ENCODE measurements around the gene PANX1. TPM values are rescaled to one million over a fixed set of nuclear protein-coding genes. Genes with fewer than 3 reads are reported as not detected.
A peak's percentile ranks its signal among the peaks of the same experiment; 100 is the strongest.

The PANX1 gene
- polyA plus RNA-seq, 1 of the 3 experiments (the other 2 are of a cell fraction): 11.1 TPM

DNA sequence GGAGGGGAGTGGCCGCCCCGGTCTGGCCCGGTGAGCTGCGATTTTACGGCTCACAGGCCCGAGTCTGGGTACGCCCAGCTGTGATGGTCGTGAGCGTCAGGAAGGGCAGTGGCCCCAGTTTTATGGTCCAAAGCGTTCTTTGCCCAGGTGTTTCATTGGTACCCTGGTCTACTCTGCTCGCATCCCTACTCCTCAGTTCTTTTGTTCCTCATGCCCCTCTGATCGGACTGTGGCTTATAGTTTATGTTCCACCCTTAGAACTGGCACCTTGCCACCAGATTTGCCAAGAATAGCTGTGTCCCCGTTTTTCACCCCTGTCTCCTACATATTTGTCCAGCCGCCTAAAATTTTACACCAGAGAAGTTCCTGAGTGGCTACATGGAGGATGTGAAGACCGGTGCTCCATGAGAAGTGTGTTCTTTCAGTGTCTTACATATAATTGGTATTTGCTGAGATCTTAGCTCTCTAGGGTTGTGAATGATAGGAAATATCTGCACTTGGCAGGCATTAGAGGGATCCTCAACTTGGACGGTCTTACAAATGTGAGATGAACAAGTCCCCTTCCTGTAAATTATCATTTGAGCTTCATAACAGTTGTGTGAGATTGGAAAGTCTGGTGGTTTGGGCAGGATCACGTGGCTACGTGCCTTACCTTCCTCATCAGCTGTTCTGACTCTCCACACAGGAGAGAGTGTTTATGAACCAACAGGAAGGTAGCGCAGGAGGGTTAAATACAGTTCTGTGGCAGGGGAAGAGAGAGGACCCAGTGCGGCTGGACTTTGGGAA is 1.1 kb downstream of the PANX1 start:
- peaks cover 67% of the 10 kb centered on the region for H3K79me2 ChIP-seq (ENCODE audit: insufficient read depth)
- POLR2A ChIA-PET: interaction anchor here (0.9 to 1.6 kb wide), 6 partner anchors 12 to 388 kb away, joined by 3 to 7 read pairs (median 4); partner anchors contain the start of genes C11orf54 and TAF1D
- peak overlapping the region; percentile 69 to 74 for H3K4me3 ChIP-seq (ENCODE audit: low read depth in 2 of 2, low read length in 1 of 2)
- peaks cover 49 to 52% of the 10 kb centered on the region in 2 experiments for H3K4me1 ChIP-seq (ENCODE audit: control insufficient read depth in 1 of 2, insufficient read depth in 2 of 2, low read depth in 1 of 2, low read length in 1 of 2)
- peak overlapping the region; percentile 85 for H3K4me2 ChIP-seq
- H3K9me2 ChIP-seq: no peaks in the 10 kb centered on the region
- H4K20me1 ChIP-seq (ENCODE audit: insufficient read depth): peaks cover 20% of the 10 kb centered on the region; the same call in 1 of the 2 replicates
- 15% methylated on average over 17 of the region's 20 CpGs for WGBS (ENCODE audit: low lambda C conversion rate)
- TF ChIP-seq FOXJ3 (CRISPR knock-in tag; IDR thresholded peaks at IDR 0.05): 0 out of 2 replicates have a peak, but pooled peaks have one; percentile 44
- TF ChIP-seq, protein P1, sequence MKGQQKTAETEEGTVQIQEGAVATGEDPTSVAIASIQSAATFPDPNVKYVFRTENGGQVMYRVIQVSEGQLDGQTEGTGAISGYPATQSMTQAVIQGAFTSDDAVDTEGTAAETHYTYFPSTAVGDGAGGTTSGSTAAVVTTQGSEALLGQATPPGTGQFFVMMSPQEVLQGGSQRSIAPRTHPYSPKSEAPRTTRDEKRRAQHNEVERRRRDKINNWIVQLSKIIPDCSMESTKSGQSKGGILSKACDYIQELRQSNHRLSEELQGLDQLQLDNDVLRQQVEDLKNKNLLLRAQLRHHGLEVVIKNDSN (IDR thresholded peaks at IDR 0.05; ENCODE audit: borderline replicate concordance, low read depth): peak; percentile 52; the same call in 1 of the 2 replicates
- no peak for TF ChIP-seq ELF1 (IDR thresholded peaks at IDR 0.05)
- H3K27me3 ChIP-seq (ENCODE audit: insufficient read depth): no peaks in the 10 kb centered on the region
- H3K36me3 ChIP-seq (replicated peaks in 1 of 2; ENCODE audit: control insufficient read depth in 1 of 2, insufficient read depth in 2 of 2, low read length in 1 of 2): no peaks in the 10 kb centered on the region
- no peak for DNase-seq
- H3K9me3 ChIP-seq: no peaks in the 10 kb centered on the region
- H2AFZ ChIP-seq (ENCODE audit: low read depth): peak overlapping the region; percentile 91
- CTCF ChIA-PET: interaction anchor here (2.1 to 2.8 kb wide), 2 partner anchors 208 to 234 kb away, joined by 6 to 12 read pairs; no protein-coding TSS in a partner anchor
- H3K9ac ChIP-seq: peak overlapping the region; percentile 91
- H3K27ac ChIP-seq (ENCODE audit: low read depth in 2 of 2, low read length in 1 of 2): peak overlapping the region; percentile 89 to 95
- peaks cover 9% of the 10 kb centered on the region for H3F3A ChIP-seq (replicated peaks; ENCODE audit: insufficient read depth)

DNA sequence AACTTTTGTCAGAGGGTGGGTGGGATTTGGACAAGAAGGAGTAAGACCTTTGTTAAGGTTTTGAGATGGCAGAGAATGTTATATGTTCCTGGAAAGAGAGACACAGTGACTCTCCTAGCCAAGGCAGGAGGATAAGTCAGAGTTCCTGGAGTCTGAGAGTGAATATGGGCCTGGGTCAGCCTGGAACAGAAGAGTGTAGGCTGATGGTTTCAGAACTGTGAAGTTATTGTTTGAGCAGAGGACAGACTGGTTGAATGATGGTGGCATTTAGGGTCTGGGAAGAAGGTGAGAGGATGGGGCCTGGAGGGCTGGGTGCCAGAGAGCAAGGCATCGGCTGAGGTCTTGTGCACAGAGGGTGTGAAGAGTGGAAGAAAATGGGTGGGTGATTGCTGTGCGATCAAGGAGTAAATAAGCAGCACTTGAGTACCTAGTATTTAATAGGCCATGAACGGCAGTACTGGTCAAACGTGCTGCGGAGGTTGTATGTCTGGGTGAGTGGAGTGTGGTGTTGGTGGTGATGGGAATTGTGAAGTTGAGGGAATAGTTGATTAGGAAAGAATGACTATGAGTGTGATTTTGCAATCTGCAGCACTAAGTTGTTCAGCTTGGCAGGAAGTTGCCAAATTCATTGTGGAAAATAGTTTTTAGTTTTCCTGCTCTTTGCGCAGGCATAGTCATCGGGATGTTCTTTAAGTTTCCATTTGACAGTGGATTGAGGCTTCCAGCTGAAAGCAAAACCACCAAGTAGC is 1.8 kb downstream of the PANX1 start:
- Histone ChIP-seq H3K27ac (ENCODE audit: low read depth in 2 of 2, low read length in 1 of 2) (peak overlapping the region in 1 of 2 experiments; percentile 89; a peak in 3 of 4 replicates), H4K20me1 (ENCODE audit: insufficient read depth) (peaks cover 21% of the 10 kb centered on the region; the same call in 1 of the 2 replicates), H3K27me3 (ENCODE audit: insufficient read depth) (no peaks in the 10 kb centered on the region), H3K4me3 (ENCODE audit: low read depth in 2 of 2, low read length in 1 of 2) (peak overlapping the region; percentile 69 to 74), H3K79me2 (ENCODE audit: insufficient read depth) (peaks cover 69% of the 10 kb centered on the region), H2AFZ (ENCODE audit: low read depth) (no peak overlapping the region), H3K9me2 (no peaks in the 10 kb centered on the region), H3K4me2 (peak overlapping the region; percentile 85), H3K9ac (peak overlapping the region; percentile 91), H3K9me3 (no peaks in the 10 kb centered on the region), H3K36me3 (replicated peaks in 1 of 2; ENCODE audit: control insufficient read depth in 1 of 2, insufficient read depth in 2 of 2, low read length in 1 of 2) (no peaks in the 10 kb centered on the region), H3F3A (replicated peaks; ENCODE audit: insufficient read depth) (peaks cover 16% of the 10 kb centered on the region), H3K4me1 (ENCODE audit: control insufficient read depth in 1 of 2, insufficient read depth in 2 of 2, low read depth in 1 of 2, low read length in 1 of 2) (peaks cover 52 to 58% of the 10 kb centered on the region in 2 experiments)
- CTCF ChIA-PET: interaction anchor here (1.1 to 2.8 kb wide), 2 partner anchors 209 to 235 kb away, joined by 3 to 12 read pairs; no protein-coding TSS in a partner anchor
- POLR2A ChIA-PET: interaction anchor here (1.2 kb wide), 1 partner anchor 172 kb away, joined by 3 read pairs; no protein-coding TSS in a partner anchor
- no peak for DNase-seq
- TF ChIP-seq NFIC (IDR thresholded peaks at IDR 0.05; ENCODE audit: borderline replicate concordance) (no peak), FOXM1 (IDR thresholded peaks at IDR 0.05; ENCODE audit: low read depth) (no peak), RCOR1 (IDR thresholded peaks at IDR 0.05; ENCODE audit: low read length) (no peak), MEF2A (IDR thresholded peaks at IDR 0.05; ENCODE audit: borderline replicate concordance, low read depth) (no peak), YY1 (IDR thresholded peaks at IDR 0.05; ENCODE audit: low read depth) (no peak), EP300 (IDR thresholded peaks at IDR 0.05; ENCODE audit: borderline replicate concordance in 1 of 2, low read depth in 1 of 2, low read length in 1 of 2) (no peak), GATA2 (CRISPR knock-in tag; IDR thresholded peaks at IDR 0.05) (no peak)
- TF ChIP-seq, protein P2, sequence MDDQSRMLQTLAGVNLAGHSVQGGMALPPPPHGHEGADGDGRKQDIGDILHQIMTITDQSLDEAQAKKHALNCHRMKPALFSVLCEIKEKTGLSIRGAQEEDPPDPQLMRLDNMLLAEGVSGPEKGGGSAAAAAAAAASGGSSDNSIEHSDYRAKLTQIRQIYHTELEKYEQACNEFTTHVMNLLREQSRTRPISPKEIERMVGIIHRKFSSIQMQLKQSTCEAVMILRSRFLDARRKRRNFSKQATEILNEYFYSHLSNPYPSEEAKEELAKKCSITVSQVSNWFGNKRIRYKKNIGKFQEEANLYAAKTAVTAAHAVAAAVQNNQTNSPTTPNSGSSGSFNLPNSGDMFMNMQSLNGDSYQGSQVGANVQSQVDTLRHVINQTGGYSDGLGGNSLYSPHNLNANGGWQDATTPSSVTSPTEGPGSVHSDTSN (IDR thresholded peaks at IDR 0.05): no peak
- TF ChIP-seq, protein P1 (IDR thresholded peaks at IDR 0.05; ENCODE audit: borderline replicate concordance, low read depth): no peak
- WGBS (ENCODE audit: low lambda C conversion rate): 72% methylated on average over 7 of the region's 7 CpGs
